HG03575 (cell line): Measurements from ENCODE around the gene MMP21.

Experiments used
- ATAC-seq: cut with Tn5 transposase; IDR thresholded peaks from one replicate; pipeline ENCODE4 v1.9.1; 2021; ENCODE audit not compliant: unreplicated experiment, insufficient number of reproducible peaks, low FRiP score; ENCODE audit errors: extremely low read depth

The MMP21 gene

DNA sequence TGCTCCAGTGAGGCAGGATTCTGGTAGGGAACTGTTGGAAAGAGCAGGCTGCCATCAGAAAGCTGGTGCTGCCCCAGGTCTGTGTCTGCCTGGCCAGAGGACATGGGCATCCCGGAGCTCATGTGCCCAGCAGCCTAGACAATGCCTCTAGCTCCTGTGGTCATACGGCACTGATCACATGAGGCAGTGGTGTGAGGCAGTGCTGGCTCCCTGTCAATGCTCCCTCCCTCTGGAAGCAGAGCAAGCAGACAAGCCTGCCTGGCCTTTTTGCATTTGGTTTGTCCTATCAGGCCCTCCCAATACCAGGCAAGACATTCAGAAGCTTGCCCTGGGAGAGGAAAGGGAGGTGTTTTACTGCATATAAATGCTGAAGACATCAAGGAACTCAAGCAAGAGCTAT lies 19.5 kb upstream of the MMP21 start:
- no peak for ATAC-seq

DNA sequence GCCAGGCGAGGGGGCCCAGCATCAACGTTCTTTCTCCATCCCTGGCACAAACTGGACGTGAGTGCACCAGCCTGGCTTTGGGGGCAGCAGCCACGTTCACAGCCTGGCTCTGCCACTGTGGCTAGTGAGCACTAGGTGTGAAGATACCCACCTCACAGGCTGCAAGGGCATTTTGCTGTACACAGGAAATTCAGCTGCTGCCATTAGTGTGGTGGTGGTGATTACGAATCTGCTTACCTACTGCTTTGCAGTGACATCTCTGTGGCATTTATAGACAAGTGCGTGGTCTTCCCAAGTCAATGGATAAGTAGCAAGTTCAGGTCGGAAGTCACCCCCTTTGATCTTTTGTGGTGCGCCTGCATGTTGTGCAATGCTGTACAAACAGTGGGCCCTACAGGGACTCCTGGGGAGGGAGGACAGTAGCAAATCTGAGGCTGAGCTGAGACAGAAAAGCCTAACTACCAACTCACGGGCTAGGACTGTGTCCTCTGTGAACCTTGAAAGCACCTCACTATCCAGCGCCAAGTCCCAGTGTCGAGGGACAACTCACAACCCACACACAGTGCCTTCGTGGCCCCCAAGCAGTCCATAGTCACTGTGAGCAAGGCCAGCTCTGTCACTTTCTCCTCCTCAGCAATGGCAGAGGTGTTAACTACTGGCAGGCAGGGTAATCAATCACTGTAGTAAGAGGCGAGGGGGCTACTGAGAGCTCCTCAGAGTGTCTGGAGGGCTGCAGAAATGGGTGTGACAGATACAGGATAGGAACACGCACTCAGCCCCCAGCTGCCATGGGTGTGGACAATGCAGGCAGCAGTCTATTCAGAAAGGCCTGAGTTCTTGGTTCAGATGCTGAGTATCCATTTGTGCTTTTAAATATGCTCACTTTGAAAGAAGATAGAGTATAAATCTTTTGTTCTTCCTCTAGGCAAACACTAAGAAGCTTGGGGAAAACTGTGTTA lies 17.0 kb upstream of the MMP21 start:
- ATAC-seq = no peak

DNA sequence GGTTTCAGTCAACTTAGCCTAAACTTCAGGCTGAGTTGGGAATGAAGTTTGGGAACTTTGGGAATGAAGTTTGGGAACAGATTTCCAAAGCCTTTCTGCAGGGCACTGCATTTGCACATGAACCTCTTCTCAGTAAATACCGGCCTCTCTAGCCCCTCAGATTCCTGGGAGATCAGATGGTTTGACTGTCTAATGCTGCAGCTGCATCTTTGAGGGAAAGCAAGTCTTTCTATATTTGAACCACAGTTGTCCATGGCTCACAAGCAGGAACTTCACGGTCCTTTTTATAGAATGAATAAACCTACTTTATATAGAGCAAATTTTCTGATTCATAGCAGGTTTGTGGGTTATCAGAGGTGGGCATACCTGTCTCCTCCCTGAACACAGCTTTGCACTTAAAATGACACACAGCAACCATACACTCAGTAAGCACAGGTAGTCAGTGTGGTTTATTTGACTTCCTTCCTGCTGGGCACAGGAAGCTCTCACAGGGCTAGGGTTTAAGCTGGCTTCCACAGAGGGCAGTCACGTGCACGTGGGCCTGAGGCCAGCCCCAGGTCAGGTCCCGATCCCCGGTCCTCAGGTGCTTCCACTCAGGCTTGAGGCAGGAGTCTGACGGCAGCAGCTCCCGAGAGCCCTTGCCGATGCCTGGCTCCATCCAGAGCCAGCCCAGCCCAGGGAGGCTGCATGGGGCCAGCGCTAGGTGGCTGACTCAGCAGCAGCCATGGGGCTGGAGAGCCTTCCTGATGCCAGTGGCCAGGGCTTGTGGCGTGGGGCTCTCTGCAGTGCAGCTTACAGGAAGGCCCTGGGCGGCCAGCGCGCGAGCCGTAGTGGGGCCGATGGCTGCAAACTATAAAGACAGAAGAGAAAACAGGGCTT lies 12.8 kb upstream of the MMP21 start:
- no peak for ATAC-seq

DNA sequence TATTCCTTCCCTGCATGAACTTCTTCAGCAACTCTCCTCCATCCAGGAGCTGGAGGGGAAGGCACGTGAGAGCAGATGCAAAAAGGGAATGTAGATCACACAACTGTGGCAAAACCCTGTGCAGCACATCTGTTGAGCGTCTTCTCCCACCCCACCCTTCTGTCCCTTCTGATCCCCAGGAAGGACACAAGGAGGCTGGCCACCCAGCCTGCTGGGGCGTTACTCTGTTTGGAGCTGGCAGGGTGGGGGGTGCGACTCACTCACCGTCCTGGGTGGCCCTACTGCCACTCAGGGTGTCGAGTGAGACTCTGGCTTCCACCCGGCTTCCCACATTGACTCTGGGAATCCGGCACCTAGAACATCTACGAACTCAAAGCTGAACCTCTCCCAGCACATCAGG lies 10.2 kb upstream of the MMP21 start:
- no peak for ATAC-seq

DNA sequence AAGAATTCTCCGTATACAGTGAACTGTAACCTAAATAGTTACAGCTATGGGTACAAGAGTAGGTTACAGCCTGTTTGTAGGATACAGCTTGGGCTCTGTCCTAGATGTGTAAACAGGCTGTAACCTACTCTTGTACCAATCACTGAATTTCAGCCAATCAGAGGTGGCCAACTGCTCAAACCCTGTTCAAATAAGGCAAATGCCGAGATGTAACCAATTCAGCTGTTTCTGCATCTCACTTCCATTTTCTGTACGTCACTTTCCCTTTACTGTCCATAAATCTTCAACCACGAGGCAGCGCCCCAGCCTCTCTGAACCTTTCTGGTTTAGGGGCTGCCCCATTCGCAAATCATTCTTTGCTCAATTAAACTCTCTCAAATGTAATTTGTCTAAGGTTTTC lies 8.3 kb upstream of the MMP21 start:
- peak; percentile 67 for ATAC-seq

DNA sequence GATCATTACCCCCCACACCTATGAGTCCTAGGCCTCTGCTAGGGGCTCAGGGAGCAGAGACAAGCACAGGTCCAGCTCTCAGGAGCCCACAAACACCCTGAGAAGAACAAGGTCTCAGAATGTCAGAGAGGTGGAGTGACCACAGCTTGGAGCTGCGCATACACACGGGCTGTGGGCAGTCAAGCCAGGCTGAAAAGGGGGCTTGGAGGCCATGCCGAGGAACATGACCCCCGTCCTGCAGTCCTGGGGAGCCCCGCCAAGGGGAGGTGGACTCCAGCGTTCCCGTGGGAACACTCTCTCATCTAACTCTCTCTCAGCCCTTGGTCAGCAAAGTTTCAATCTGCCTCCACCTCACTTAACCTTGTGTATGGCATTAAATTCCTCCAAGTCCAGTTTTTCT lies 7.8 kb upstream of the MMP21 start:
- no peak for ATAC-seq

DNA sequence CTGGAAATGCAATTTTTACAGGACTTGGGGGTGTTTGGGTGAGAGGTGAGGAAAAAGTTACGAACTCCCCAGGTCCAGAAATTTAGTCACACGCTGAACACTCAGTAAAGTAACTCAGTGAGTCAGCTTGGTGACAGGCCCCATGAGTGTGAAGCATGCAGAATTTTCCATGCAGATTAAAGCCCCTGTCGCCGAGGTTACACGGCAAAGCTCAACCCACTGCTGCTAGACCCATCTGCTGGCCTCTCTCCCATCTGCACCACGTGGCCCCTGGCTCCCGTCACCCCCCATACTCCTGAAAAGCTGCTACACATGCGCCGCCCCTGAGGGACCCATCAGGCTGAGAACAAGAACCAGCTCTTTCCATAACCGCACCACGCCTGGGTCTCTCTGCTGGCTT lies 7.0 kb upstream of the MMP21 start:
- ATAC-seq = no peak

DNA sequence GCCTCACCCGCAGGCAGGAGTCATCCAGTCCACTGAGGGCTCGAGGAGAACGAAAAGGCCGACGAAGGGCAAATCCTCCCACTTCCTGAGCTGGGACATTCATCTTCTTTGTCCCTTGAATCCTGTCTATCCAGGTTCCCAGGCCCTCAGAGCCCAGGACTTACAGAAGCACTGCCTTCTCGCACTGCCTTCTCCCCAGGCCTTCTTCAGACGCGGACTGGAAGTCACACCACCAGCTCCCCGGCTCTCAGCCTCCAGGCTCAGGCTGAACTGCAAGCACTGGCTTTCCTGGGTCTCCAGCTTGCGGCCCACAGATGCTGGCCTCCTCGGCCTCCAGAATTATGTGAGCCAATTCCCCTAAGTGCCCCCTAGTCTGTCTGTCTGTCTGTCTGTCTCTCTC lies 6.4 kb upstream of the MMP21 start:
- no peak for ATAC-seq

DNA sequence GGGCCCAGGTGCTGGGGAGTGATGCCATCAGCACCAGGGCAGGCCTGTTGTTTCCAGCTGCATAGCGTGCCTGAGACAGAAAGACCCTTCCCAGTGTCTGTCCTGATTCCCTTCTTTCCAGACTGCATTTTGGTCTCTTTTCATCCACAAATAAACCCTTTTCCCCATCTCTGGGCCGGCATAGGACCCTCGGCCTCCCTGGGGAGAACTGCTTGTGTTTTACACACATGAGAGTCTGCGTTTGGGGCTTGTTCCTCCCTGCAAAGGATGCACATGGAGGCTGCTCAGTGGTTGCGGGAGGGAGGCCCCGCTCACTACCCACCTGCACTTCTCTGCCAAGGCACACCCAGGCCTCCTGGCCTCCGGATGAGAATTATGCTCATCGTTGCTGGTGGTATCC lies 5.8 kb upstream of the MMP21 start:
- no peak for ATAC-seq

DNA sequence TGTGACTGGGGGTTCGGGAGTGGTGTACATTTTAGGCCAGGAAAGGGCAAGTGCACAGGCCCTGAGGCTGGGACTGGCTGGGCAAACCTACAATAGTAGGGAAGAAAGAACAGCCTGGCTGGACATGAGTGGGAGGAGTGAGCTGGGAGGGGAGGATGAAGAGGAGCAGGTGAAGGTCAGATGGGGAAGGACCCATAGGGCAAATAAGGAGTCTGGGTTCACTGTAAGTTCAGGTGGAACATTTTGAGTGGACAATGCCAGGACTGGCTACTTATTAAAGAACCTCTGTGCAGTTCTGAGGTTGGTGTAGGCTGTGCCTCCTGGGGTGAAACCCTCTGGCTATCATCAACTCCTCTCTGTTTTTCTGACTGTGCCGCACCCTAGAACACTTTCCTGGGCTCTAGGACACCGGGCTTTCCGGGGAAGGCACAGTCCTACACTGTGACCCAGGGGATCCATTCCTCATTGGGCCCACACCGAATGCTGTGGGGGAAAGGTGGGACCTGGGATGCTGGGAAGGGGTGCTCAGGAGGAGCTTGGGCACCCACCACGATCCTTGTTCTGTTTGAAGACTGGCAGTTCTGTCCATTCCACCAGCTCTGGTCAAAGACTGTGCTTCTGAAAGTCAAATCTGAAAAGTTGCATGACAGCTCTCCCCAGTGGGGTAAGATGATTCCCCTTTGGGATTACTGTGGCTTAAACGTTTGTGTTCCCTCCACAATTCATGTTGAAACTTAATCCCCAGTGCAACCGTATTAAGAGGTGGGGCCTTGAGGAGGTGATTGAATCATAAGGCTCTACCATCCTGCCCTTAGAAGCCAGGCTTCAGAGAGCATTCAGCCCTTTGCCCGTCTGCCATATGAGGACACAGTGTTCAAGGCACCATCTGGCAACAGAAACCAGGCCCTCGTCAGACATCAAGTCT lies 4.0 kb upstream of the MMP21 start:
- ATAC-seq = no peak

DNA sequence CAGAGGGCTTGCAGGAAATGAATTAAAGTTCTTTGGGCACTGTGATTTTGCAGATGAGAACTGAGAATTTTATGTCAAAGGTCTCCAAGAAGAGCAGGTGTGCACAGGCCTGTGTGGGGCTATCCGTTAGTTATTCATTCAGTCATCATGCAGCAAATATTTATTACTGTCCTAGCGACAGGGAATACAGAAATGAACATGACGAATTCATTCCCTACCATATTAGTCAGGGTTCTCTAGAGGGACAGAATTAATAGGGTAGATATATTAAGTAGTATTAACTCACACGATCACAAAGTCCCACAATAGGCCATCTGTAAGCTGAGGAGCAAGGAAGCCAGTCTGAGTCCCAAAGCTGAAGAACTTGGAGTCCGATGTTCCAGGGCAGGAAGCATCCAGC lies 2.9 kb upstream of the MMP21 start:
- no peak for ATAC-seq

DNA sequence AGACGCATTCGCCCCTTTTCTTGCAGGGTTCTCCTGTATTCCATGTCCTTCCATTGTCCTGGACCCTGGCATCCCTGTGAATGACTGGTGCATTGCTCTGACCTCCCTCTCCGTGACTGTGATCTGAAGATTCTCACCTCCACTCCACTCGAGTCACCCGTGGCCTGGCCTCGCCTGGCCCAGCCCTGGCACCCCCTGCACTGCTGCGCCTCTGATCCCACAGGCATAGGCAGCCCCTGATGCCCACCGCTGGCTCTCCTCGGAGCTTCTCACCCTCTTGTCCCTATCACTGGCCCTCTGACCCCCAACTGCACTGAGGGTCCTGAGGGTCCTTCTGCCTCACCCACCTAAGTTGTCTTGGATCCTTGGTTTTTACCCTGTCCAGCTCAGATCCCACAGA lies 2.2 kb upstream of the MMP21 start:
- ATAC-seq = no peak

DNA sequence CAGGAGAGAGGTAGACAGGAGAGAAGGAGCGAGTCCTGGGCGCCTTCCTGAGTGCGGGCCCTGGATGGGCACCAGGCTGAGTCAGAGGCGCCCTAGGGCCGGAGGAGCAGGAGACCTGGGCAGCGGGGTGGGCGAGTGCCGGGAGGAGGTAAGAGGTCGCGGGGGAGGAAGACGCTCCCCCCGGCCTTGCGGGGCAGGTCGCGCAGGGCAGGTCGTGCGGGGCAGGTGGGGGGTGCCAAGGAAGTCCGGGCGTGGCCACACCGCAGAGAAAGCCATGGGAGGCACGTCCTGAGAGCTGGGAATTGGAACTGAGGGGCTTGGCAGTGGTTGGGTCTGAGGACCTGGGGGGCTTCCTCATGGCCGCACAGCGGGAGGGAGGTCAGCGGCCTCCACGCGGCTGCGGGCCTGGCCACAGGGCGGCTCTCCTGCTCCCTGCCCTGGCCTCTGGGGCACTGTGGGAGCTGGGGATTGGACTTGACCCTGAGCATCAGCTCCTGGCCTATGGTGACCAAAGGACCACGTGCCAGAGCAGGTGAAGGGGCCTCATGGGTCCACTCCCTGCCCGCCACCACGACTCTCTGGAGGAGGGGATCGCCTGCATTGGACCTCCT lies 935 bp downstream of the MMP21 start:
- ATAC-seq = no peak

DNA sequence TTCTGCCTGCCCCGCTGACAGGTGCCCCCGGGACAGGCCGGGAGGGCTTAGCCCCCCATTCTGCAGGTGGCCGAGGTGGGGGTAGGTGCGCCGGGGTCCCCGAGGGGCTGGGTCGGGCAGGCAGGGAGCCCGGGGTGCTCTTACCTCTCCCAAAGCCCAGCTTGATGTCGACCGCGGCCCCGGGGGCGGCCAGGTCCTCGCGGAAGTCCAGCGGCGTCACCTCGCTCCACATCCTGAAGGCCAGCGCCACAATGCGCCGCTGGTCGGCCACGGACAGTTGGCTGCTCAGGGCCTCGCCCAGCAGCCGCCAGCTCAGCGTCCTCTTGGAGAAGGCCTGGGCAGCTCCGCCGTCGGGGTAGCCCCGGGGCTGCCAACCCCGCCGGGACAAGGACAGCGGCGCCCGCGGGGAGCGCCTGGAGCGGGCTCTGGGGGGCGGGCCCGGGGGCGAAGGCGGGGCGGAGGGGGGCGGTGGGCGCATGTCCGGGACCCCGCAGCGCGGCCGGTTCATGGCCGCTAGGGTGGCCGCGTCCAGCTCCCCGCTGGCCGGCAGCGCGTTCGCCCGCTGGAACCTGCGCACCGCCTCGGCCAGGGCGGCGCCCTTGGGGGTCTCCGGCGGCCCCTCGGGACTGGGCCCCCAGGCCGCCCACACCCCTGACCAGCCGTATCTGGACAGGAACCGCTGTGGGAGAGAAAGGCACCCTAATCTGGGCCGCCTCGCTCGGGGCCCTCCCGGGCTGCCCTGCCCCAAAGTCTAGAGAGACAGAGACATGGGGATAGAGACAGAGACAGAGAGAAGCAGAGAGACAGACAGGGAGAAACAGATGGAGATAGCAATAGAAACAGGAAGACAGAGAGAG lies 1.7 kb downstream of the MMP21 start:
- ATAC-seq = no peak

DNA sequence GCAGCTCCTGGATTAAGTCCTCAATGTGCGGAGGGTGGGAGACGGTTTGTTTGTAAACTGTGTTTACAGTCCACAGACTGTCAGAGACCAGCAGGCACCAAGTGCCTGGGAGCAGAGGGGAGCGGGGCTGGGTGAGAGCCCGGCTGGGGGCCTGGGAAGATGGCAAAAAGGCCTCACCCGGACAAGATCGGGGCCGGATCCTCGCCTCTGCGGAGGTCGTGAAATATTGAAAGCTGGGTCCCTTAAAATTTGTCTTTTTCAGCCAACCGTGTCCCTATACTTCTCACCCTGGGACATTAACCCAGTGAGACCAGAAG lies 2.8 kb downstream of the MMP21 start:
- ATAC-seq = no peak

DNA sequence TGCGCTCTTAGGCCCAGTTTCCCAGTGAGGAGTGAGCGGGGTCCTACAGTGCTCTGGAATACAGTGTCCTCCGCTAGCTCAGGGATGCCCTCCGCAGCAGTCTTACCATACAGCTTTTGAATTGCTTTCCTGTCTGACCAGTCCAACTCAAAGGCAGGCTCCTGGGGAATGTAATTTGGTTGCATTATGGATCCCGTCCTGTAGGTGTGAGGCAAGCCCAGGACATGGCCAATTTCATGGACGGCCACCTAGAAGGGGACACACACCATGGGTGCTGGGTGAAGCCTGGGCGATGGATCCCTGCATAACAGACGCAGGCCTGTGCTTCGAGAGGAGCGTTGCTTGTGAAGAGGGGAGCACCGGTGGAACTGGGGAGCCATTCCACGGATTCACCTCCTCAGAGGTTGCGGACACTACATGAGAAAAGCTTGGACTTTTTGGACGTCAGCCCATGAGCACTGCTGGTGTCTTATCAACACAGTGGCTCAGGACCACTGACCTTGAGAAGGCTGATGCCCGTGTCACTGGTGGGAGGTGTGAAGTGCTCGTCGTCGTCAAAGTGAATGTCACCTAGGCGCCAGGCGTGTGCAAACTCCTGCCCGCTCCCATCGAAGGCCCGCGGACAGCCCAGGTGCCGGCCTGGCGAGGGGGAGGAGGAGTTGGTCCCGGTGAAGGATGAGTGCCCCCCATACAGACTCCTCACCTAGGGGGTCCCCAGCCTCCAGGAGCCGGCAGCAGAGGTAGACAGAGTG lies 3.3 kb downstream of the MMP21 start:
- no peak for ATAC-seq

DNA sequence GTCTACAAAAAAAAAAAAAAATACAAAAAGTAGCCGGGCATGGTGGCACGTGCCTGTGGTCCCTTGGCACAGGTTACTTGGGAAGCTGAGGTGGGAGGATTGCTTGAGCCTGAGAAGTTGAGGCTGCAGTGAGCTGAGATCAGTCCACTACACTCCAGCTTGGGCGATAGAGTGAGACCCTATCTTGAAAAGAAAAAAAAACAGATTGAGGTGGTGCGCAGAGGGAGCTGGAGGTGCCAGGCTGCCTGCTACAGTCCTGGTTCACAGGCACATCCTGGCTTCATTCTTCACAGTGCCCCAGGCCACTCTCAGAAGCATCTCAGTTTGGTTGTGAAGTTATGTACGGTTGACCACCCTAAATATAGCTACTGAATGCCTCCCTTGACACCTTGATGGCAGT lies 4.8 kb downstream of the MMP21 start:
- no peak for ATAC-seq
